ENCODE results near the gene GLIS1.

Gene GLIS1

GRCh38 chr1:53589043-53589887 lies 149.7 kb downstream of the GLIS1 start:
- no peak for DNase-seq

DNA sequence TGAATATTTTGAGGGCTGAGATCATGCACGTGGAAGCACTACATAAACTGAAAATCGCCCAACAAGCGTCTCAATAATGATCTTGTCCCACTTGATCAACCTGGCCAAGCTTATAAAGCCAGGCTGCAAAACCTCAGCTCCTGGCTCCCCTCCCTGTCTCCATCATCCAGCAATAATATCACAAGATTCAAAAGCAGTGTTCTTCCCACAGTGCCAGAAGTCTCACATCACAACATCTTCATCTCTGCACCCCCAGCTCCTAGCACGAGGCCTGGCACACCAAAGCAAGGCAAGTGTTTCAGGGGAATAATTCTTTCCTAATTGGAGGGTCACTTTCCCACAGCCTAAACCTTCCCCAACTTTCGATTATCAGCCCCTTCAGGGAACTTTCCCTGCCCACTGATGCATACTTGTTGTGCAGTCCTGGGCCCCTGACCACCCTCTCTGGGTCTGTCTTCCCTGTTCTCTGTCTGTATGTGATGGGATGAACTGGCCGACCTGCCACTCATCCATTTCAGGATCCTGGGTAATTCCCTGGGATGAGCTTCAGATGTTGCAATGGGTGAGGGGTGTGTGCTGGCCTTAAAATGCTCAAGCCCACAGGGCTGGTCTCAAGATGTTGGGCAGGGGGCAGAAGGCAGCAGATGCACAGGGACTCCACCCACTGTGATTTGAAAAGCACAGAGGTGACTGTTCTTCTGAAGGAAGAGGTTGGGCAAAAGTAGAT lies 150.7 kb downstream of the GLIS1 start:
- DNase-seq, result no peak

DNA sequence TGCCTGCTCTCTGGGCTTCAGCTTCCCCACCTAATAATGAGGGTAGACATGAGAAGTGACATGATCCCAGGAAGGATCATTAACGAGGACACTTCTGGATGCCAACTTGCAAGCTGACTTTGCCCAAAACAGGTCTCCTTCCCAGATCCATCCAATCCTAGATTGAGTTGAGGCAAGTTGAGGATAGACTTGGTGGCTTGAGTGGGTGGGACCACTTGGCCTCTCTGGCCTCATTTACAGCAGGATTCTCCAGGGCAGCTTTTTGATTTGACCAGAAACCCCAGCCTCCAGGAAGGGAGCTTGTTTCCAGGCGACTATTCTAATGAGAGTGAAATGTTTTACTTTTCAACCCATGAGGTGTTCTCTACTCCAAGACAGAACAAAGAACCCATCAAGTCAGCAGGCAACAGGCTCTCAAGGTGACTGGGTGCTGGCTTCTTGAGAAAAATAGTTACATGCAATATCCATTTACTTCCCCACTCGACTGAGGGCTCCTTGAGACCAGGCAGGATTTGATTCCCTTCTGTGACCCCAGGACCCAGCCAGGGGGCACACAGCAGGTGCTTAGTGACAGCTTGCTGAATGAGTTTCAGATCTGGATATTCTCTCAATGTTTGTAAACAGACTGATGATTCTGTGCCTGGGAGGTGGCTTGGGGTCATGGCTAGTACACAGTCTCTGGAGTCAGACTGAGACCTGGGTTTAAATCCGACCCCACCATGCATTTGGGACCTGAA lies 151.5 kb downstream of the GLIS1 start:
- DNase-seq, result no peak

DNA sequence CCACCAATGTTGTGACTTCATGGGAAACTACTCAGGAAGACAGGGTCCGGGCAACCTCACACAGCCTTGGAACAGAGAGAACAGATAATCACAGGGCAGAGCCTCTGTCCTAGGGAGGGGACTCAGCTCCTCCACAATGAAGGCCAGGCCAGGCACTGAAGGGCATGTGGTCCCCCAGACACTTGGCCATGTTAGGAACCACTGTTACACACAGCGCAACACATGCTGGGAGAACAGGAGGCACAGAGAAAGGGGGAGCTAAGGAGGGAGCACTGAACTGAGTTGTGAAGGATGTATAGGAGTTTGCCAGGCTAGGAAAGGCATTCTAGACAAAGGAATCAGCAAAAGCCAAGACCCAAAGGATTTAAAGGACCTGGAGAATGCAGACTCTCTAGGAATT lies 152.2 kb downstream of the GLIS1 start:
- no peak for DNase-seq

GRCh38 chr1:53585565-53585964 lies 153.4 kb downstream of the GLIS1 start:
- DNase-seq, result no peak

DNA sequence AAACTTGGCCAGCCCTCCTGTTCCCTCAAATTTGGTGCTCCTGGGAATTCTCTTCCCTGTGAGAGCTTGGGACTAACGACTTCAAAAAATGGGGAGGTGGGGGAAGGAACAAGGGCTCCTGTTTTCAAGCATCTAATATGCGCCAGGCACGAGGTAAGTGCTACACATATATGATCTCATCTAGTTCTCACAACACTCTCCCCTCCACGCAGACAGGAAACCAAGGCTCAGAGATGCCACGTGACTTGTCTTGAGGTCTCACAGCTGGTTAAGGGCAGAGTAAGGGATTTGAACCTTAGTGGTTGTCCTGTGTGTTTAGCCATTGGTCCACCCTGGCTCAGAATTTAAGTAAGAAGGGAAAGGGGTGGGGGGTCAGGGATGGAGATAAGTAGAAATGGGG lies 153.8 kb downstream of the GLIS1 start:
- DNase-seq, result peak; percentile 52

DNA sequence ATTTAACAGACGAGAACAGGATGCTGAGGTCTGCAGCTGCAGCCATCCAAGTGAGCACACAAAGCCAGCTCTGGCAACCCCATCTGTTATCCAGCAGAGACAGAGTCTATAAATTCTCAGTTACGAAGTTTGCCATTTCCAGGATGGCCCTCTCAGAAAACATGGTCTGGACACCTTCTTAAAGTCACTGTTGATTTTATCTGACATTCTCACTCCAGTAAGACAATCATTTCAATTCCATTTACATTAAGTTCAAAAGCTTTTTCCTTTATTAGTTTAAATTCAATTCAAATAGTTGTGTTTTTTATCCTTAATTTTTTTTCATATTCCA lies 154.2 kb downstream of the GLIS1 start:
- DNase-seq, result no peak

GRCh38 chr1:53583868-53584776 lies 154.8 kb downstream of the GLIS1 start:
- no peak for DNase-seq

GRCh38 chr1:53583021-53583867 lies 155.7 kb downstream of the GLIS1 start:
- no peak for DNase-seq

- no peak for DNase-seq
Observed at GRCh38 chr1:53582211-53583020, 156.5 kb downstream of the GLIS1 start.

DNA sequence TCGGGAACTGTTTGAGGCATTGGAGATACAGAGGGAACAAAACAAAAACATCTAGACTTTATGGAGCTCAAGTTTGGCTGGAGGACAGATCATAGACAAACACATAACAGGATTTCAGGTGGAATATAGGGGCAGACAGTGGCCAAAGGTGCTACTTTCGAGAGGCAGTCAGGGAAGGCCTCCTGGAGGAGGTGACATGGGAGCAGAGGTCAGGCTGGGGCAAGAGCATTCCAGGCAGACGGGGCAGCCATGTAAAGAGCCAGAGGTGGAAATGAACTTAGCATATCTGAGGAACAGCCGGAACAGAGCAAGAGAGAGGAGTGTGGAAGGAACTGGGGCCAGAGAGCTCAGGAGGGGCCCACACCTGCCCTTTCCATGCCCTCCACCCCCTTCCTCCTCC lies 157.5 kb downstream of the GLIS1 start:
- no peak for DNase-seq

DNA sequence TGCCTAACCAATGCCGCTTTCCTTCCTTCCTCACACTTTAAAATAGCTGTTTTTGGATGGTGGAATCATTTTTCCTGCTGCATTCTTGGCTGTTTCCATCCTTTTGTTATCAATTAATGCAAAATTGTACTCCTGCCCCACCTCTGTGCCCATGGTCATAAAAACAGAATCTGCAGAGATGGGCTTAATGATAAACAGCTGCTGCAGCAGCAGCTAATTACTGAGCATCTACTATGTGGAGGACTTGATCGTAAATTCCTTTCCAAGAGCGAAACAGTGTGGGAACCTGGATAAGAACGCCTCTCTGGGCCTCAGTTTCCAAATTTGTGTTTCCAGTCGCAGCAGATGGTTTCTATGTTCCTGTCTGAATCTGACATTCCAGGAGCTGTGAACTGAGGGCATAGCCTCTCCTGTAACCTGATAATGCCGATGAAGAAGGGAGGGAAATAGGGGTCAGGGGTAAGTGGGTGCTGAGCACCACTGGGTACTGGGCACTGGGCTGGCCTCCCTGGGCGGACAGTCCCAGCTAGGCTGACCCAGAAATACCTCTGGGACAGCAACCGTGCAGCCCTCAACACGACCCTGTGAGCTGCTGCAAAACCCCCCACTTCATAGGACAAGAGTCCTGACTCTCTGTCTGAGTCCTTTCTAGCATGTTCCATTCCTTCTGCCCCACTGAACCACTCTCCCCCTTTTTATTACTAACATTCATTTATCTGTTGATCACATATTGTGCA lies 158.1 kb downstream of the GLIS1 start:
- no peak for DNase-seq

DNA sequence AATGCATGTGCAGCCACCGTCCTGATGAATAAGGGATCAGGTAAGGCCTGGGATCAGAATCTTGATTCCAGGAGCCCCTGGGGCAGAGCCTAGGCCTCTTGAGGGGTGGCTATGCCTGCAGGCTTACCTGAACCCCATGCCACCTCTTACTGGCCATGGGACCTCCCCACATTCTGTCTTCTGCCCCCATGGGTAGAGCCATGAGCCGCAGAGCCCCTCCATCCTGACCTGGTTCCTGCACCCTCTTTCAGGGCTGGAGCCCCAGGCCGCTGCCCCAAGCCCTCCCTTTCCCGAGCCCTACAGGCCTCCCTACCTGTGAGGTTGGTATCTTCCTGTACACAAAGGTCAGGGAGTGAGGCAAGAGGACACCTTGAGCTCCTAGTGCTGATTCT lies 159.0 kb downstream of the GLIS1 start:
- no peak for DNase-seq

DNA sequence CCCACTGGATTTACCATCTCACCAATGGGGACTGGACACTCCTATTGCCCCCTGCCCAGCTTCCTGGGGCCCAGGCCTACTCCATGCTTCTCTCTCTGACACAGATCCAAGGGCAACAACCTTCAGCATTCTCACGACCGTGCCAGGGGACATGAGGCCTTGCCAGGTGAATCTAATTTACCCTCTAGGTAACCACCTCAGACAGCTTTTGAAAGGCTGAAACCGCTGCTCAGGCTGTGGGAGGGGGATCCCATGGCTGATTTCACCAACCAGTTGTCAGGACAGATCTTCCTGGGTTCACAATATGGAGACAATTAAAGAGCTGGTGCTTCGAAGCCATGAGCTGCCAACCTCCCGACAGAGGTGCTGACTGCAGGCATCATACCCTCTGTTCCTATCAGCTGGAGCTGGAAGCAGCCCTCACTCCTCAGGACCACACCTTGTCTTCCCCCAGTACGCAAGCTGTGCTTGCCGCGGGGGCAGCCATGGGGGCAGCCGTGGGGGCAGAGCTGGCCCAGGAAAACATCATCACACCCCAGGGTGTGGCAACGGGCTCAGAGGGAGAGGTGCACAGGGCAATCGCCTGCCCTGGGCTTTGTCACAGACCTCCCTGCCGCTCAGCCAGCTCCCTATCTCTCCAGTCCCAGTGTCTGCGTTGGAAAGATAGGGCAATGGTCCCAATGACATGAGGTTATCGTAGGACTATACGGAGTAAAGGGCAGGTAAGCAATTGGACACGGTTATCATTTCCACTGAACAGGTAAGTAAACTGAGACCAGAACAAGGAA lies 159.5 kb downstream of the GLIS1 start:
- no peak for DNase-seq

DNA sequence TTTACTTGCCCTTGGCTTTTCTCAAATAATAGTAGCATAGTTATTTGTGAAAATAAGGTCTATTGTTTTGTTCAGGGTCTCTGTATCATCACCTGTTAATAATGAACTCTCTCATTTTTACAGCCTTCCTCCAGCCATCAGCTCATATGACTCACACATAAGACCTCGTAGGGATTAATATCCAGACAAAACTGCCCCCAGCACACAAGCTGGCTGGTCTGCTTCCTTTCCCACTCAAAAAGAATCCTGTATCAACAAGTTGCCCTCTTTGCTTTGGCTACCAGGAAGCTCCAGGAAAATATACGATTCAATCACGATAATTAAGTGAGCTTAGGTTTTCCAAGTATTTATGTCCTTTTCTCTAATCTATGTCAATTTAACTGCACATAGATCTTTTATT lies 160.6 kb downstream of the GLIS1 start:
- DNase-seq, result no peak

DNA sequence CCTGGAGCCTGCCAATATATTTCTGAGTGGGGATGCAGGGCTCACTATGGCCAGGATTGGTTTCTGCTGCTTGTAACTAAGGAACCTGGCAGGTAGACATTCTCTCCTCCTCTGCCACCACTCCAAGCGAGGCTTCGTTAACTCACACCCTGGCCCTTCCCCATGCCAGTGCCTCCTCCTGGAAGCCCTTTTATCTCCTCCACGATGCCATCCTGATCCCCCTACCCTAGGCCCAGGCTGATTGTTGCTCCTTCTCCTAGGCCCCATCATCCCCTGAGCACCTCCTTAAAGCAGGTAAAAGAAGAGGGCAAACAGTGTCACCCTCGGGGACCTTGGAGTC lies 161.2 kb downstream of the GLIS1 start:
- no peak for DNase-seq

- DNase-seq, result no peak
Observed at GRCh38 chr1:53576866-53577760, 161.9 kb downstream of the GLIS1 start.

DNA sequence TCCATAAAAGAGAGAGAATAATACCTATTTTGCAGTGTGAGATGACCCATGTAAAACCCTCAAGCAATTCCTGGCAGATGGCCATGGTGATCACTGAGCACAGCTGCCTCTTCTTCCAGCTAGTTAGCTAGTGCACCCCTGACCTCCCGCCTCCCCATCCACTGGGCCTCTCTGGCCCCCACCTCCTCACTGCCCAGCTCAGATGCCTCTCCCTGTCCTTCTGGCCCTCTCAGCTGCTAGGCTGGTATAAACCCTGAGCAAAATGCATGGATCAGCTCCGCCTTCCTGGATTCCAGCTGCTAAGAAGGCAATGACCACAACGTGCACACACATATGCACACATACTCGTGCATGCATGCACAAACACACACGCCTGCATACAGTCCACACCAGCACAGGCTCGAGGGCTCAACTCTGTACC lies 162.6 kb downstream of the GLIS1 start:
- no peak for DNase-seq

All from activated CD4-positive, alpha-beta T cell treated with anti-CD3 and anti-CD28 coated beads, Interleukin-2, amount 50 U/mL, for 16 hours (primary cell).